Heart right ventricle (tissue), 16 donors: ENCODE data around the gene GNA12. TPM values are rescaled to one million over a fixed set of nuclear protein-coding genes. Genes with fewer than 3 reads are reported as not detected.
"Not testable (repeated sequence)": the region's sequence is repeated elsewhere in the genome, so short reads cannot be mapped to it uniquely, and the experiment has no call there.

Source experiments
- ATAC-seq, 8 donors: fragments of 200-7000 bp; cut with Tn5 transposase; one replicate each; pipeline ENCODE4 v1.9.1; 2020; ENCODE audit warnings: mild to moderate bottlenecking in 8 of 8, moderate library complexity in 8 of 8, moderate number of reproducible peaks in 1 of 8
- DNase-seq, 2 donors: peaks; one replicate each; pipeline ENCODE4 v3.0.0-alpha.2; 2020
- H3K27ac ChIP-seq, 10 donors: fragments of 200-600 bp; sonication (generic) in 2 of 10; one replicate each; pipeline versions ENCODE4 v1.5.0 to v1.8.0; 2020 to 2022; ENCODE audit warnings: mild to moderate bottlenecking in 3 of 10
- H3K27me3 ChIP-seq, 7 donors: fragments of 200-600 bp; one replicate each; pipeline ENCODE4 v1.8.0; 2021 to 2022; ENCODE audit warnings: mild to moderate bottlenecking in 2 of 7
- H3K36me3 ChIP-seq, 9 donors: fragments of 200-600 bp; sonication (generic) in 1 of 9; one replicate each; pipeline versions ENCODE4 v1.5.0 to v1.8.0; 2020 to 2022; ENCODE audit warnings: mild to moderate bottlenecking in 2 of 9
- H3K4me1 ChIP-seq, 9 donors: fragments of 200-600 bp; sonication (generic) in 1 of 9; one replicate each; pipeline versions ENCODE4 v1.5.0 to v1.8.0; 2020 to 2022; ENCODE audit warnings: mild to moderate bottlenecking in 4 of 9
- H3K4me3 ChIP-seq, 10 donors: fragments of 200-600 bp; sonication (generic) in 2 of 10; one replicate each; pipeline versions ENCODE4 v1.5.0 to v1.8.0; 2020 to 2022; ENCODE audit warnings: mild to moderate bottlenecking in 7 of 10, moderate library complexity in 2 of 10
- H3K9me3 ChIP-seq, 11 donors: fragments of 200-600 bp in 10 of 11; sonication (generic) in 2 of 11; one replicate each; pipeline versions ENCODE4 v1.5.0 to v1.8.0; 2013 to 2022; ENCODE audit warnings: mild to moderate bottlenecking in 2 of 11, control low read depth in 1 of 11, moderate library complexity in 1 of 11
- CTCF ChIP-seq, 9 donors: fragments of 200-600 bp; sonication (generic) in 2 of 9; IDR thresholded peaks; one replicate each; pipeline versions ENCODE4 v1.5.0 to v1.8.0; 2021 to 2022; ENCODE audit warnings: antibody characterized with exemption in 9 of 9, mild to moderate bottlenecking in 5 of 9, moderate library complexity in 1 of 9
- WGBS, 2 donors: extraction: QIAGEN DNeasy Blood & Tissue Kit; methylation state at CpG; one replicate each; pipeline ENCODE4 v1.1.7; 2013; ENCODE audit warnings: inconsistent platforms in 1 of 2; 5-methylcytosine and 5-hydroxymethylcytosine counted together
- intact Hi-C, 10 donors: fragments of 100-400 bp; cut with DNase I; formaldehyde crosslinking; loops; one replicate each; pipeline versions ENCODE4 v1.11.1 to v1.14.2; 2022
- polyA plus RNA-seq, 2 donors: library from polyadenylated mRNA; stranded (reverse); fragments of 200-250 nt; gene quantifications; one replicate each; pipeline ENCODE4 v1.2.3, GENCODE V29; 2013
- total RNA-seq, 10 donors: library from RNA; stranded (reverse); fragmentation: NEBNext Ultra II Directional in 3 of 10; extraction: Animal tissue kit (Norgen Biotek cat#: 25700) in 3 of 10; gene quantifications; one replicate each; pipeline versions ENCODE4 v1.2.1 to v1.2.4, GENCODE V29; 2021 to 2023
- donor health status: Arrhythmogenic right ventricular cardiomyopathy.
- donor health status: ischemic (EF 13 %, LVEDD 7.1; RV severe dilation, severe dysfunction).
- donor health status: healthy with polysubstance abuse.
- donor health status: DM: no; HTN: yes; CAD: no.
- donor health status: DM: no; HTN: no; CAD: no.
- donor health status: ischemic (EF 25% LVEDD 6.9; RV normal size, moderate dysfunction).
- donor health status: ischemic (EF 25% LVEDD 5.7; RV mildly dilated, moderate dysfunction).
- donor health status: healthy.
- donor health status: DM: yes; HTN: yes; CAD: no.
- donor health status: Ischemic cardiomyopathy.
- donor health status: ischemic (EF 35%, LVEDD 5.7; RV mildly dilated, moderate dysfunction).
- donor health status: nonischemic (EF 11% LVEDD 7.7; RV severe dilation, severe dysfunction).
- donor health status: DM: yes; HTN: yes; CAD: no.
- donor health status: PGD.
- donor health status: ischemic (EF 29% LVEDD 5.4; RV normal size, mild dysfunction).
- donor health status: nonischemic (EF 23%, LVEDD 6.1; RV moderate dilation, normal function).

Gene GNA12
- total and polyA plus RNA-seq, 12 donors = 6.4 to 46.4 (median 33.9) TPM

GRCh38 chr7:2726316-2727018 lies 117.6 kb downstream of the GNA12 start:
- H3K27ac ChIP-seq = no peak overlapping the region
- no peaks in the 10 kb centered on the region for H3K9me3 ChIP-seq
- no peak for TF ChIP-seq CTCF (IDR thresholded peaks at IDR 0.05)
- H3K27me3 ChIP-seq = no peaks in the 10 kb centered on the region
- DNase-seq (no peak), ATAC-seq (no peak)
- intact Hi-C loops = loop anchor here in 1 of 10 donors (10.0 kb wide), 1 partner anchor 78 kb away; no protein-coding TSS in a partner anchor
- H3K4me3 ChIP-seq = no peak overlapping the region
- 91 to 92% methylated on average over 18 of the region's 18 CpGs for WGBS, 2 donors
- peaks cover 0 to 28% (median 0%) of the 10 kb centered on the region in 9 donors for H3K4me1 ChIP-seq
- peaks cover 0 to 83% (median 10%) of the 10 kb centered on the region in 9 donors for H3K36me3 ChIP-seq

- no peak for TF ChIP-seq CTCF (IDR thresholded peaks at IDR 0.05)
- no peak for ATAC-seq
Observed at GRCh38 chr7:2725178-2726105, 118.7 kb downstream of the GNA12 start.

GRCh38 chr7:2724453-2725177 lies 119.5 kb downstream of the GNA12 start:
- Histone ChIP-seq H3K4me3 (no peak overlapping the region), H3K36me3 (peaks cover 0 to 82% (median 9%) of the 10 kb centered on the region in 9 donors), H3K27me3 (no peaks in the 10 kb centered on the region), H3K4me1 (peaks cover 0 to 26% (median 0%) of the 10 kb centered on the region in 9 donors), H3K9me3 (no peaks in the 10 kb centered on the region), H3K27ac (no peak overlapping the region)
- intact Hi-C loops = loop anchor here in 1 of 10 donors (10.0 kb wide), 1 partner anchor 80 kb away; no protein-coding TSS in a partner anchor
- ATAC-seq (no peak), DNase-seq (no peak)
- no peak for TF ChIP-seq CTCF (IDR thresholded peaks at IDR 0.05)
- WGBS, 2 donors = 95% methylated on average over 31 of the region's 31 CpGs

More at GRCh38 chr7:2725178-2726105, 118.7 kb downstream of the GNA12 start:
- Histone ChIP-seq H3K4me3 (no peak overlapping the region), H3K36me3 (peaks cover 0 to 82% (median 9%) of the 10 kb centered on the region in 9 donors), H3K4me1 (peaks cover 0 to 35% (median 0%) of the 10 kb centered on the region in 9 donors), H3K27me3 (no peaks in the 10 kb centered on the region), H3K9me3 (no peaks in the 10 kb centered on the region), H3K27ac (no peak overlapping the region)
- 96% methylated on average over 34 of the region's 34 CpGs for WGBS, 2 donors
- DNase-seq = no peak
- intact Hi-C loops = loop anchor here in 1 of 10 donors (10.0 kb wide), 1 partner anchor 79 kb away; no protein-coding TSS in a partner anchor

- H3K27me3 ChIP-seq, ATAC-seq, H3K27ac ChIP-seq, H3K4me3 ChIP-seq, DNase-seq, H3K9me3 ChIP-seq: not testable (repeated sequence)
- intact Hi-C loops = loop anchor here in 1 of 10 donors (10.0 kb wide), 1 partner anchor 81 kb away; no protein-coding TSS in a partner anchor
- Histone ChIP-seq H3K36me3 (peaks cover 0 to 80% (median 9%) of the 10 kb centered on the region in 9 donors), H3K4me1 (peaks cover 0 to 20% (median 0%) of the 10 kb centered on the region in 9 donors)
- 95 to 97% methylated on average over 15 of the region's 15 CpGs for WGBS, 2 donors
Observed at GRCh38 chr7:2724036-2724435, 120.1 kb downstream of the GNA12 start.
